Neural cell (in vitro differentiated cells): ENCODE data around the gene STK40. TPM values are rescaled to one million over a fixed set of nuclear protein-coding genes. Genes with fewer than 3 reads are reported as not detected.

Experiments
- H2AFZ ChIP-seq: fragments of 200-600, 300-800 bp; sonication (generic), shearing (Covaris generic); 2 replicates; pipeline ENCODE4 v1.6.0; 2014; ENCODE audit warnings: low read depth, mild to moderate bottlenecking, antibody characterized with exemption, low read length, moderate library complexity
- H3F3A ChIP-seq: fragments of 200-600 bp; shearing (Covaris generic); 2 replicates; pipeline ENCODE4 v1.6.1; 2016; ENCODE audit warnings: mild to moderate bottlenecking, moderate library complexity, mixed read lengths, antibody characterized with exemption, low read length; ENCODE audit not compliant: insufficient read depth, poor library complexity, severe bottlenecking
- H3K27ac ChIP-seq: fragments of 200-600, 300-800 bp; sonication (generic), shearing (Covaris generic); 2 replicates; pipeline ENCODE4 v1.5.1; 2014; ENCODE audit warnings: mild to moderate bottlenecking, low read length, moderate library complexity
- H3K27me3 ChIP-seq: fragments of 300-800, 200-600 bp; sonication (generic), shearing (Covaris generic); 2 replicates; pipeline ENCODE4 v1.6.0; 2014; ENCODE audit warnings: mild to moderate bottlenecking, low read depth, low read length, moderate library complexity; ENCODE audit not compliant: insufficient read depth
- H3K36me3 ChIP-seq: fragments of 300-800, 200-600 bp; sonication (generic), shearing (Covaris generic); 2 replicates; pipeline ENCODE4 v1.5.1; 2014; ENCODE audit warnings: mild to moderate bottlenecking, antibody characterized with exemption, low read length, moderate library complexity; ENCODE audit not compliant: insufficient read depth
- H3K4me2 ChIP-seq: fragments of 300-800, 200-600 bp; sonication (generic), shearing (Covaris generic); 2 replicates; pipeline ENCODE4 v1.6.0; 2014; ENCODE audit warnings: mild to moderate bottlenecking, low read length
- H3K4me3 ChIP-seq: fragments of 300-800, 200-600 bp; sonication (generic), shearing (Covaris generic); 2 replicates; pipeline ENCODE4 v1.5.1; 2014; ENCODE audit warnings: mild to moderate bottlenecking, low read length, moderate library complexity
- H3K79me2 ChIP-seq: fragments of 200-600 bp; shearing (Covaris generic); replicated peaks from 2 replicates; pipeline ENCODE4 v1.6.0; 2014; ENCODE audit warnings: mild to moderate bottlenecking, low read length, moderate library complexity; ENCODE audit not compliant: insufficient read depth
- H3K9ac ChIP-seq: fragments of 300-800, 200-600 bp; sonication (generic), shearing (Covaris generic); 2 replicates; pipeline ENCODE4 v1.6.1; 2016; ENCODE audit warnings: mild to moderate bottlenecking, low read length, mixed read lengths
- H3K9me2 ChIP-seq: fragments of 200-600 bp; shearing (Covaris generic); 2 replicates; pipeline ENCODE4 v1.6.1; 2016; ENCODE audit warnings: mild to moderate bottlenecking, low read length, mixed read lengths; ENCODE audit not compliant: insufficient read depth
- H3K9me3 ChIP-seq: fragments of 200-600, 300-800 bp; sonication (generic), shearing (Covaris generic); 2 replicates; pipeline ENCODE4 v1.6.1; 2016; ENCODE audit warnings: mild to moderate bottlenecking, mixed run types, low read length, moderate library complexity, mixed read lengths
- H4K20me1 ChIP-seq: fragments of 200-600 bp; shearing (Covaris generic); 2 replicates; pipeline ENCODE4 v1.6.1; 2016; ENCODE audit warnings: mild to moderate bottlenecking, mixed run types; ENCODE audit not compliant: insufficient read depth
- EP300 ChIP-seq: fragments of 450-650 bp; conservative IDR thresholded peaks from 2 replicates; pipeline ENCODE4 v1.6.1; 2014; ENCODE audit warnings: antibody characterized with exemption, mild to moderate bottlenecking, moderate library complexity; ENCODE audit not compliant: poor library complexity, severe bottlenecking
- EZH2 ChIP-seq: fragments of 200-600, 300-800 bp; shearing (Covaris generic), sonication (generic); IDR thresholded peaks from 2 replicates; pipeline ENCODE4 v1.6.1; 2014; ENCODE audit warnings: antibody characterized with exemption, low read length, borderline replicate concordance, mild to moderate bottlenecking; ENCODE audit not compliant: insufficient read depth, poor library complexity, severe bottlenecking
- MXI1 ChIP-seq: fragments of 450-650 bp; conservative IDR thresholded peaks from 2 replicates; pipeline ENCODE4 v1.6.1; 2014; ENCODE audit warnings: antibody characterized with exemption, mild to moderate bottlenecking; ENCODE audit not compliant: poor library complexity, severe bottlenecking
- POLR2AphosphoS5 ChIP-seq: IDR thresholded peaks from 2 replicates; pipeline ENCODE4 v1.6.1; 2012
- RAD21 ChIP-seq: fragments of 450-650 bp; conservative IDR thresholded peaks from 2 replicates; pipeline ENCODE4 v1.6.1; 2014; ENCODE audit warnings: antibody characterized with exemption, mild to moderate bottlenecking, moderate library complexity
- SMC3 ChIP-seq: fragments of 450-650 bp; conservative IDR thresholded peaks from 2 replicates; pipeline ENCODE4 v1.6.1; 2014; ENCODE audit warnings: antibody characterized with exemption, mild to moderate bottlenecking, moderate library complexity; ENCODE audit not compliant: poor library complexity
- TAF1 ChIP-seq: IDR thresholded peaks from 2 replicates; pipeline ENCODE4 v1.6.1; 2012; ENCODE audit warnings: low read depth
- polyA plus RNA-seq: library from polyadenylated mRNA; depleted of rRNA; stranded (reverse); fragments of >200 nt; gene quantifications from 2 replicates; pipeline ENCODE4 v1.2.3, GENCODE V29; 2014
- TF ChIP-seq, protein P1 (sequence below): IDR thresholded peaks from 2 replicates; pipeline ENCODE4 v1.6.1; 2012; ENCODE audit warnings: borderline replicate concordance
- TF ChIP-seq, protein P2 (sequence below): fragments of 450-650 bp; IDR thresholded peaks from 2 replicates; pipeline ENCODE4 v1.5.1; 2014; ENCODE audit warnings: antibody characterized with exemption, mild to moderate bottlenecking, moderate library complexity; ENCODE audit not compliant: poor library complexity, severe bottlenecking

Gene STK40
- polyA plus RNA-seq, 1 donor from 2014 or later: 8.4 TPM

DNA sequence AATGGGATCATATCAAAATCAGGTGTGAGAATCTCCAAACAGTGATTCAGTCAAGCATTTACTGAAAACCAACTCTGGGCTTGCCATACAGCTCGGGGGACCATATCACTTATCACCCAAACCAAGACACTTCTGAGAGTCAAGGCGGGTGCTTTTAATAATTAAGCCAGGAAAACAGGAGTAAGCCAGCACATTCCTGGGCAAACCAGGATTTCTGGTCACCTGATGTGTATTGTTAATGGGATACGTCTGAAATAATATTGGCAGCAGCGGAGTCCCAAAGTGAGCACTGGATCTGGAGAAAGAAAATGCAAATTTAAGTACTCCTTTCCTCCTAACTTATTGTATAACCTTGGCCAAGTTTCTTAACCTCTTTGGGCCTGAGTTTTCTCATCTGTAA lies 46.9 kb upstream of the STK40 start:
- Histone ChIP-seq H3K27me3 (no peaks in the 10 kb centered on the region), H3K9me2 (no peaks in the 10 kb centered on the region), H3K9ac (no peak overlapping the region), H3K27ac (no peak overlapping the region), H3K36me3 (no peaks in the 10 kb centered on the region), H3K4me3 (no peak overlapping the region), H3K9me3 (no peaks in the 10 kb centered on the region), H3K79me2 (no peaks in the 10 kb centered on the region), H4K20me1 (no peaks in the 10 kb centered on the region), H2AFZ (no peak overlapping the region), H3K4me2 (no peak overlapping the region), H3F3A (no peaks in the 10 kb centered on the region)
- TF ChIP-seq RAD21 (no peak), EP300 (no peak), SMC3 (no peak), TAF1 (no peak), MXI1 (no peak), POLR2AphosphoS5 (no peak), EZH2 (no peak)
- TF ChIP-seq, protein P1, sequence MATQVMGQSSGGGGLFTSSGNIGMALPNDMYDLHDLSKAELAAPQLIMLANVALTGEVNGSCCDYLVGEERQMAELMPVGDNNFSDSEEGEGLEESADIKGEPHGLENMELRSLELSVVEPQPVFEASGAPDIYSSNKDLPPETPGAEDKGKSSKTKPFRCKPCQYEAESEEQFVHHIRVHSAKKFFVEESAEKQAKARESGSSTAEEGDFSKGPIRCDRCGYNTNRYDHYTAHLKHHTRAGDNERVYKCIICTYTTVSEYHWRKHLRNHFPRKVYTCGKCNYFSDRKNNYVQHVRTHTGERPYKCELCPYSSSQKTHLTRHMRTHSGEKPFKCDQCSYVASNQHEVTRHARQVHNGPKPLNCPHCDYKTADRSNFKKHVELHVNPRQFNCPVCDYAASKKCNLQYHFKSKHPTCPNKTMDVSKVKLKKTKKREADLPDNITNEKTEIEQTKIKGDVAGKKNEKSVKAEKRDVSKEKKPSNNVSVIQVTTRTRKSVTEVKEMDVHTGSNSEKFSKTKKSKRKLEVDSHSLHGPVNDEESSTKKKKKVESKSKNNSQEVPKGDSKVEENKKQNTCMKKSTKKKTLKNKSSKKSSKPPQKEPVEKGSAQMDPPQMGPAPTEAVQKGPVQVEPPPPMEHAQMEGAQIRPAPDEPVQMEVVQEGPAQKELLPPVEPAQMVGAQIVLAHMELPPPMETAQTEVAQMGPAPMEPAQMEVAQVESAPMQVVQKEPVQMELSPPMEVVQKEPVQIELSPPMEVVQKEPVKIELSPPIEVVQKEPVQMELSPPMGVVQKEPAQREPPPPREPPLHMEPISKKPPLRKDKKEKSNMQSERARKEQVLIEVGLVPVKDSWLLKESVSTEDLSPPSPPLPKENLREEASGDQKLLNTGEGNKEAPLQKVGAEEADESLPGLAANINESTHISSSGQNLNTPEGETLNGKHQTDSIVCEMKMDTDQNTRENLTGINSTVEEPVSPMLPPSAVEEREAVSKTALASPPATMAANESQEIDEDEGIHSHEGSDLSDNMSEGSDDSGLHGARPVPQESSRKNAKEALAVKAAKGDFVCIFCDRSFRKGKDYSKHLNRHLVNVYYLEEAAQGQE: no peak
- TF ChIP-seq, protein P2, sequence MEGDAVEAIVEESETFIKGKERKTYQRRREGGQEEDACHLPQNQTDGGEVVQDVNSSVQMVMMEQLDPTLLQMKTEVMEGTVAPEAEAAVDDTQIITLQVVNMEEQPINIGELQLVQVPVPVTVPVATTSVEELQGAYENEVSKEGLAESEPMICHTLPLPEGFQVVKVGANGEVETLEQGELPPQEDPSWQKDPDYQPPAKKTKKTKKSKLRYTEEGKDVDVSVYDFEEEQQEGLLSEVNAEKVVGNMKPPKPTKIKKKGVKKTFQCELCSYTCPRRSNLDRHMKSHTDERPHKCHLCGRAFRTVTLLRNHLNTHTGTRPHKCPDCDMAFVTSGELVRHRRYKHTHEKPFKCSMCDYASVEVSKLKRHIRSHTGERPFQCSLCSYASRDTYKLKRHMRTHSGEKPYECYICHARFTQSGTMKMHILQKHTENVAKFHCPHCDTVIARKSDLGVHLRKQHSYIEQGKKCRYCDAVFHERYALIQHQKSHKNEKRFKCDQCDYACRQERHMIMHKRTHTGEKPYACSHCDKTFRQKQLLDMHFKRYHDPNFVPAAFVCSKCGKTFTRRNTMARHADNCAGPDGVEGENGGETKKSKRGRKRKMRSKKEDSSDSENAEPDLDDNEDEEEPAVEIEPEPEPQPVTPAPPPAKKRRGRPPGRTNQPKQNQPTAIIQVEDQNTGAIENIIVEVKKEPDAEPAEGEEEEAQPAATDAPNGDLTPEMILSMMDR: no peak

DNA sequence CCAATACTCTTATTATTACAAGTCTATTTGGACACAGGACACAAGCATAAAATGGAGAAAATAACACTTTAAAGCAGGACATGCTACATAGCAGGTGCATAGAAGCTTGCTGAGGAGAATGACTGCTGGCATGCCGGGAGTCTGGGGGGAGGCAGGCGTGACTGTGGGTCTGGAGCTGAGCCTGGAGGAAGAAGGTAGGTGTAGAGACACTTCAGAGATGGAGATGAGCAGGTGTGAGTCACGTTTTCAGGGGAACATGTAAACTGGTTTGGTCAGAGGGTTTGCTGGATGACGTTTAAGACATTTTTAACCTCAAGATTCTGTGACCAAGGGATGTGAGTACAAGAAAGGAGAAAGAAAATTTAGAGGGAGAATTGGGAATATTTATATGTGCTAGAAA lies 40.1 kb upstream of the STK40 start:
- Histone ChIP-seq H4K20me1 (no peaks in the 10 kb centered on the region), H2AFZ (no peak overlapping the region), H3K79me2 (no peaks in the 10 kb centered on the region), H3K9ac (no peak overlapping the region), H3F3A (no peaks in the 10 kb centered on the region), H3K4me2 (no peak overlapping the region), H3K9me2 (no peaks in the 10 kb centered on the region), H3K27me3 (no peaks in the 10 kb centered on the region), H3K36me3 (no peaks in the 10 kb centered on the region), H3K27ac (no peak overlapping the region), H3K4me3 (no peak overlapping the region), H3K9me3 (no peaks in the 10 kb centered on the region)
- TF ChIP-seq SMC3 (no peak), EP300 (no peak), RAD21 (no peak), MXI1 (no peak), EZH2 (no peak), POLR2AphosphoS5 (no peak), TAF1 (no peak)
- TF ChIP-seq, protein P2: no peak
- TF ChIP-seq, protein P1: no peak
